ENCODE measurements around the gene TRABD2A. TPM values are rescaled to one million over a fixed set of nuclear protein-coding genes. Genes with fewer than 3 reads are reported as not detected.

Gene TRABD2A
- total and polyA plus RNA-seq, 4 donors, result 0.26 to 10.3 (median 0.55) TPM

- H3K9me3 ChIP-seq (ENCODE audit: control insufficient read depth in 4 of 4, low read length in 3 of 4), result no peaks in the 10 kb centered on the region
- no peak overlapping the region for H3K9ac ChIP-seq (ENCODE audit: low read depth in 1 of 2, low read length in 2 of 2)
- H3K36me3 ChIP-seq (ENCODE audit: control insufficient read depth in 4 of 4, insufficient read depth in 3 of 4, low read depth in 1 of 4, low read length in 3 of 4), result no peaks in the 10 kb centered on the region
- TF ChIP-seq YY1 (IDR thresholded peaks at IDR 0.05) (no peak), RAD21 (IDR thresholded peaks at IDR 0.05) (peak; percentile 65 to 70)
- DNase-seq (ENCODE audit: low spot score), result no peak
- H3K27ac ChIP-seq (ENCODE audit: low read depth in 1 of 2, low read length in 2 of 2), result no peak overlapping the region
- no peak overlapping the region for H3K4me3 ChIP-seq (ENCODE audit: low read depth in 1 of 3, low read length in 3 of 3)
- H3K27me3 ChIP-seq (ENCODE audit: control insufficient read depth in 4 of 4, insufficient read depth in 4 of 4, low read length in 3 of 4), result no peaks in the 10 kb centered on the region
- WGBS, result 87% methylated on average over 3 of the region's 3 CpGs
- H3K4me1 ChIP-seq (ENCODE audit: control insufficient read depth in 4 of 4, insufficient read depth in 4 of 4, low read length in 3 of 4), result no peaks in the 10 kb centered on the region
These were observed 22.8 kb downstream of the TRABD2A start for GRCh38 chr2:84858123-84858522.

GRCh38 chr2:84857566-84857965 lies 23.3 kb downstream of the TRABD2A start:
- no peak overlapping the region for H3K4me3 ChIP-seq (ENCODE audit: low read depth in 1 of 3, low read length in 3 of 3)
- no peaks in the 10 kb centered on the region for H3K27me3 ChIP-seq (ENCODE audit: control insufficient read depth in 4 of 4, insufficient read depth in 4 of 4, low read length in 3 of 4)
- no peak overlapping the region for H3K27ac ChIP-seq (ENCODE audit: low read depth in 1 of 2, low read length in 2 of 2)
- no peak for DNase-seq (ENCODE audit: low spot score)
- H3K9me3 ChIP-seq (ENCODE audit: control insufficient read depth in 4 of 4, low read length in 3 of 4), result no peaks in the 10 kb centered on the region
- no peak overlapping the region for H3K9ac ChIP-seq (ENCODE audit: low read depth in 1 of 2, low read length in 2 of 2)
- TF ChIP-seq EGR1 (IDR thresholded peaks at IDR 0.05; ENCODE audit: low read depth in 2 of 2) (no peak), ATF3 (IDR thresholded peaks at IDR 0.05) (no peak), YY1 (IDR thresholded peaks at IDR 0.05) (no peak), FOXA2 (IDR thresholded peaks at IDR 0.05) (no peak), HNF4A (conservative IDR thresholded peaks at IDR 0.05) (no peak), MAX (IDR thresholded peaks at IDR 0.05) (no peak), JUND (IDR thresholded peaks at IDR 0.05) (no peak), ZBTB33 (IDR thresholded peaks at IDR 0.05) (no peak), RAD21 (IDR thresholded peaks at IDR 0.05) (no peak), RXRA (IDR thresholded peaks at IDR 0.05) (no peak), FOXA1 (IDR thresholded peaks at IDR 0.05) (no peak), TAF1 (conservative IDR thresholded peaks at IDR 0.05) (no peak), HNF4G (IDR thresholded peaks at IDR 0.05) (no peak), GABPA (IDR thresholded peaks at IDR 0.05 in 1 of 2, conservative IDR thresholded peaks at IDR 0.05 in 1 of 2) (no peak), REST (IDR thresholded peaks at IDR 0.05) (no peak), CTCF (IDR thresholded peaks at IDR 0.05; ENCODE audit: low read depth, low read length, missing input control) (no peak), NR2F2 (IDR thresholded peaks at IDR 0.05) (no peak), SP1 (IDR thresholded peaks at IDR 0.05) (no peak)
- no peaks in the 10 kb centered on the region for H3K4me1 ChIP-seq (ENCODE audit: control insufficient read depth in 4 of 4, insufficient read depth in 4 of 4, low read length in 3 of 4)
- WGBS, result 95% methylated on average over 5 of the region's 5 CpGs
- H3K36me3 ChIP-seq (ENCODE audit: control insufficient read depth in 4 of 4, insufficient read depth in 3 of 4, low read depth in 1 of 4, low read length in 3 of 4), result no peaks in the 10 kb centered on the region

Data from liver (tissue), 9 donors.